ENCODE results near the gene MCUB. TPM values are rescaled to one million over a fixed set of nuclear protein-coding genes. Genes with fewer than 3 reads are reported as not detected.

MCUB gene
- total and polyA plus RNA-seq, 7 donors = 0.73 to 2.8 (median 1.5) TPM

DNA sequence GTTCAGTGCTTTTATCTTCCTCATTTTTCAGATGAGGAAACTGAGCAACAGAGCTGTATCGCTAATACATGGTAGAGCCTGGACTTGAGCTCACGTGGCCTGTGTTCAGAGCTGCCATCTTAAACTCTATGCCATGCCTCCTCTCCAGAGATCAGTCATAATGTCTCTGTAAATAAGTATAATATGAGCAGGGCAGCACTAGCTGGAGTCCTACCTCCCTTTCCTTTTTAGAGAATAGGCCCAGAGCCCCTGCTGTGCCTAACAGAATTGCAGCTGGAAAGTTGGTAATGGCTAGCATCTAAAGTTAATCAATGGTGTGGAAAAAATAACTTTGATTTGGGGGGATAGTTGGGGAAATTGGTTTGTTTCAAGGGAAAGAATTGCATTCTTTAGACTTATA, 122.8 kb downstream of the MCUB start:
- DNase-seq (no peak), ATAC-seq (no peak)
- H3K4me1 ChIP-seq = no peaks in the 10 kb centered on the region
- no peaks in the 10 kb centered on the region for H3K27me3 ChIP-seq (ENCODE audit: insufficient read depth in 3 of 3, low read length in 2 of 3)
- H3K36me3 ChIP-seq (ENCODE audit: insufficient read depth in 1 of 2, low read depth in 1 of 2) = peaks cover 0 to 16% of the 10 kb centered on the region in 2 donors
- TF ChIP-seq, protein P1, sequence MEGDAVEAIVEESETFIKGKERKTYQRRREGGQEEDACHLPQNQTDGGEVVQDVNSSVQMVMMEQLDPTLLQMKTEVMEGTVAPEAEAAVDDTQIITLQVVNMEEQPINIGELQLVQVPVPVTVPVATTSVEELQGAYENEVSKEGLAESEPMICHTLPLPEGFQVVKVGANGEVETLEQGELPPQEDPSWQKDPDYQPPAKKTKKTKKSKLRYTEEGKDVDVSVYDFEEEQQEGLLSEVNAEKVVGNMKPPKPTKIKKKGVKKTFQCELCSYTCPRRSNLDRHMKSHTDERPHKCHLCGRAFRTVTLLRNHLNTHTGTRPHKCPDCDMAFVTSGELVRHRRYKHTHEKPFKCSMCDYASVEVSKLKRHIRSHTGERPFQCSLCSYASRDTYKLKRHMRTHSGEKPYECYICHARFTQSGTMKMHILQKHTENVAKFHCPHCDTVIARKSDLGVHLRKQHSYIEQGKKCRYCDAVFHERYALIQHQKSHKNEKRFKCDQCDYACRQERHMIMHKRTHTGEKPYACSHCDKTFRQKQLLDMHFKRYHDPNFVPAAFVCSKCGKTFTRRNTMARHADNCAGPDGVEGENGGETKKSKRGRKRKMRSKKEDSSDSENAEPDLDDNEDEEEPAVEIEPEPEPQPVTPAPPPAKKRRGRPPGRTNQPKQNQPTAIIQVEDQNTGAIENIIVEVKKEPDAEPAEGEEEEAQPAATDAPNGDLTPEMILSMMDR (IDR thresholded peaks at IDR 0.05) = no peak
- no peak overlapping the region for H3K27ac ChIP-seq
- H3K9me3 ChIP-seq = no peaks in the 10 kb centered on the region
- intact Hi-C loops (cut with DNase I) = no loop called here
- no peak overlapping the region for H3K4me3 ChIP-seq
- WGBS, 3 donors = 95 to 97% (median 96%) methylated on average over 2 of the region's 2 CpGs

DNA sequence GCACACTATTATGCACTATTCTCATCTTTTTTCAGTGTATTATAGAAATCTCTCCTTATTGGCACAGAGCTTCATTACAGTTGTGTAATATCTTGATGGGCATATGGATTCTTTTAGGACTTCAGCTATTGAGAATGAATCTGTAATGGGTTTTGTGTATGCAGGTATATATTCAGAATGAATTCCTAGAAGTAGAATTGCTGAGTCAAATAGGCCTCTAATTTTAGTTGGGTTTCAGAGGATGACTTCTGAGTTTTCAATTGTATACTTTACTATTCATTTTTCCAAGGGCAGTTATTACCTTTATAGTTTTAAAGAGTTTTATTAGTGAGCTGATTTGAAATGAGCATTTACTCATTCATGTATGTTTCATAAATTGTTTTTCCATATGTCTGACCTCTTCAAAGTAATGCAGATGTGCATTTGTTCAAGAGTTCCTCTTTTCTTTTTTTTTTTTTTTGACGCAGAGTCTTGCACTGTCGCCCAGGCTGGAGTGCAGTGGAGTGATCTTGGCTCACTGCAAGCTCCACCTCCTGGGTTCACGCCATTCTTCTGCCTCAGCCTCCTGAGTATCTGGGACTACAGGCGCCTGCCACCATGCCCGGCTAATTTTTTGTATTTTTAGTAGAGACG, 123.7 kb downstream of the MCUB start:
- Histone ChIP-seq H3K27me3 (ENCODE audit: insufficient read depth in 3 of 3, low read length in 2 of 3) (no peaks in the 10 kb centered on the region), H3K4me3 (no peak overlapping the region), H3K4me1 (no peaks in the 10 kb centered on the region), H3K36me3 (ENCODE audit: insufficient read depth in 1 of 2, low read depth in 1 of 2) (peaks cover 0 to 25% of the 10 kb centered on the region in 2 donors), H3K9me3 (no peaks in the 10 kb centered on the region), H3K27ac (no peak overlapping the region)
- DNase-seq = no peak
- TF ChIP-seq, protein P1 (IDR thresholded peaks at IDR 0.05) = no peak
- intact Hi-C loops (cut with DNase I) = no loop called here
- ATAC-seq = no peak
- WGBS, 3 donors = 89 to 93% (median 92%) methylated on average over 5 to 6 of the region's 6 CpGs

GRCh38 chr4:109684727-109685126, 124.7 kb downstream of the MCUB start:
- H3K9me3 ChIP-seq = no peaks in the 10 kb centered on the region
- TF ChIP-seq, protein P1 (IDR thresholded peaks at IDR 0.05) = no peak
- H3K4me1 ChIP-seq = no peaks in the 10 kb centered on the region
- no peaks in the 10 kb centered on the region for H3K27me3 ChIP-seq (ENCODE audit: insufficient read depth in 3 of 3, low read length in 2 of 3)
- intact Hi-C loops (cut with DNase I) = no loop called here
- H3K27ac ChIP-seq = no peak overlapping the region
- ATAC-seq (no peak), DNase-seq (no peak)
- H3K4me3 ChIP-seq = no peak overlapping the region
- peaks cover 0 to 34% of the 10 kb centered on the region in 2 donors for H3K36me3 ChIP-seq (ENCODE audit: insufficient read depth in 1 of 2, low read depth in 1 of 2)

GRCh38 chr4:109690690-109691410, 130.8 kb downstream of the MCUB start:
- TF ChIP-seq, protein P1 (IDR thresholded peaks at IDR 0.05) = no peak
- WGBS, 3 donors = 90 to 92% (median 91%) methylated on average over 6 of the region's 6 CpGs

More at GRCh38 chr4:109690690-109691410, 130.8 kb downstream of the MCUB start:
- Histone ChIP-seq H3K4me1 (no peaks in the 10 kb centered on the region), H3K9me3 (no peaks in the 10 kb centered on the region), H3K4me3 (no peak overlapping the region), H3K27me3 (ENCODE audit: insufficient read depth in 3 of 3, low read length in 2 of 3) (no peaks in the 10 kb centered on the region), H3K27ac (no peak overlapping the region), H3K36me3 (ENCODE audit: insufficient read depth in 1 of 2, low read depth in 1 of 2) (peaks cover 0 to 78% of the 10 kb centered on the region in 2 donors)
- intact Hi-C loops (cut with DNase I) = no loop called here
- no peak for DNase-seq
- ATAC-seq = no peak
